ENCODE results near the gene BOLA2B. TPM values are rescaled to one million over a fixed set of nuclear protein-coding genes. Genes with fewer than 3 reads are reported as not detected.
"Not testable (repeated sequence)": the region's sequence is repeated elsewhere in the genome, so short reads cannot be mapped to it uniquely, and the experiment has no call there.

Gene BOLA2B
- total RNA-seq, 2 donors from 2014 or later, result 137 to 151 TPM

GRCh38 chr16:30191158-30191557 is 2.3 kb downstream of the BOLA2B start:
- intact Hi-C loops (cut with DNase I); H3K27me3 ChIP-seq (replicated peaks; ENCODE audit: insufficient read depth); H3K27ac ChIP-seq; H3K4me1 ChIP-seq (replicated peaks); DNase-seq (ENCODE audit: low spot score); H3K9me3 ChIP-seq; H3K36me3 ChIP-seq; H3K4me3 ChIP-seq: not testable (repeated sequence)
- 97% methylated on average over 6 of the region's 12 CpGs for WGBS

- no peaks in the 10 kb centered on the region for H3K27me3 ChIP-seq (replicated peaks; ENCODE audit: insufficient read depth)
- H3K27ac ChIP-seq, result no peak overlapping the region
- no peaks in the 10 kb centered on the region for H3K36me3 ChIP-seq
- 95% methylated on average over 23 of the region's 23 CpGs for WGBS
- no peak overlapping the region for H3K4me3 ChIP-seq
- TF ChIP-seq POLR2AphosphoS5 (IDR thresholded peaks at IDR 0.05), result no peak
- no peak for TF ChIP-seq POLR2A (IDR thresholded peaks at IDR 0.05)
- no peak for TF ChIP-seq CTCF (IDR thresholded peaks at IDR 0.05)
- no peaks in the 10 kb centered on the region for H3K4me1 ChIP-seq (replicated peaks)
- intact Hi-C loops (cut with DNase I), result no loop called here
- H3K9me3 ChIP-seq, result no peaks in the 10 kb centered on the region
- DNase-seq (ENCODE audit: low spot score), result no peak
These were observed 5.4 kb downstream of the BOLA2B start for GRCh38 chr16:30187971-30188561.

- intact Hi-C loops (cut with DNase I), result no loop called here
- H3K9me3 ChIP-seq, result no peaks in the 10 kb centered on the region
- H3K36me3 ChIP-seq, result no peaks in the 10 kb centered on the region
- H3K27me3 ChIP-seq (replicated peaks; ENCODE audit: insufficient read depth), result no peaks in the 10 kb centered on the region
- TF ChIP-seq POLR2A (IDR thresholded peaks at IDR 0.05) (no peak), CTCF (IDR thresholded peaks at IDR 0.05) (no peak), POLR2AphosphoS5 (IDR thresholded peaks at IDR 0.05) (no peak)
- 64% methylated on average over 6 of the region's 9 CpGs for WGBS
- no peak overlapping the region for H3K4me3 ChIP-seq
- no peaks in the 10 kb centered on the region for H3K4me1 ChIP-seq (replicated peaks)
- DNase-seq (ENCODE audit: low spot score), result no peak
- H3K27ac ChIP-seq, result no peak overlapping the region
These were observed 6.0 kb downstream of the BOLA2B start for GRCh38 chr16:30187556-30187865.

DNA sequence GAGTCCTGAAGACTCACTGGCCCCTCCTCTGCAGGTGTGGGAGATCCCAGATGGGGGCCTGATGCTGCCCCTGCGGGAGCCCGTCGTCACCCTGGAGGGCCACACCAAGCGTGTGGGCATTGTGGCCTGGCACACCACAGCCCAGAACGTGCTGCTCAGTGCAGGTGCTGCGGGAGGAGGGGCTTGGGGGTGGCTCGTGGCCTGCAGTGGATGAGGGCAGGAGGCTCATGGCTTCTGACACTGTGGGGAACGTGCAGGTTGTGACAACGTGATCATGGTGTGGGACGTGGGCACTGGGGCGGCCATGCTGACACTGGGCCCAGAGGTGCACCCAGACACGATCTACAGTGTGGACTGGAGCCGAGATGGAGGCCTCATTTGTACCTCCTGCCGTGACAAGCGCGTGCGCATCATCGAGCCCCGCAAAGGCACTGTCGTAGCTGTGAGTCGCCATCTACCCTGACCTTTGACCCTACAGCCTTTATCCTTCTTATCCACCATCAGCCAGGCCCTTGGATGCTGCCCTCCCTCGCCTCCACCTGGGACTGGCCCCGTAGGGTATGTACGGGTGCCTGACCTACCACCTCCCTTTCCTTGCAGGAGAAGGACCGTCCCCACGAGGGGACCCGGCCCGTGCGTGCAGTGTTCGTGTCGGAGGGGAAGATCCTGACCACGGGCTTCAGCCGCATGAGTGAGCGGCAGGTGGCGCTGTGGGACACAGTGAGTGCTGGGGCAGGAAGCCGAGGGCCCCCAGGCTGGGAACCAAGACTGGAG is 6.5 kb downstream of the BOLA2B start:
- Histone ChIP-seq H3K4me1 (replicated peaks) (no peaks in the 10 kb centered on the region), H3K9me3 (no peaks in the 10 kb centered on the region), H3K27ac (no peak overlapping the region), H3K27me3 (replicated peaks; ENCODE audit: insufficient read depth) (no peaks in the 10 kb centered on the region), H3K36me3 (no peaks in the 10 kb centered on the region), H3K4me3 (no peak overlapping the region)
- 54% methylated on average over 35 of the region's 36 CpGs for WGBS
- DNase-seq (ENCODE audit: low spot score), result peak; percentile 44
- TF ChIP-seq CTCF (IDR thresholded peaks at IDR 0.05) (peak in 3 of 4 experiments; percentile 41 to 73 (median 45)), POLR2A (IDR thresholded peaks at IDR 0.05) (no peak)
- intact Hi-C loops (cut with DNase I), result no loop called here

- Histone ChIP-seq H3K4me3 (no peak overlapping the region), H3K27me3 (replicated peaks; ENCODE audit: insufficient read depth) (no peaks in the 10 kb centered on the region), H3K27ac (no peak overlapping the region), H3K9me3 (no peaks in the 10 kb centered on the region), H3K4me1 (replicated peaks) (no peaks in the 10 kb centered on the region), H3K36me3 (no peaks in the 10 kb centered on the region)
- no peak for DNase-seq (ENCODE audit: low spot score)
- no peak for TF ChIP-seq CTCF (IDR thresholded peaks at IDR 0.05)
- TF ChIP-seq POLR2A (IDR thresholded peaks at IDR 0.05), result no peak
- no peak for TF ChIP-seq POLR2AphosphoS5 (IDR thresholded peaks at IDR 0.05)
- intact Hi-C loops (cut with DNase I), result no loop called here
- WGBS, result 78% methylated on average over 9 of the region's 9 CpGs
These were observed 7.1 kb downstream of the BOLA2B start for GRCh38 chr16:30186444-30186781.
